GM20000 (cell line): Measurements from ENCODE around the gene SLC36A2.

Experiments
- DNase-seq: peaks from one replicate; pipeline ENCODE4 v3.0.0; 2012; ENCODE audit warnings: low spot score
- CTCF ChIP-seq: IDR thresholded peaks from 2 replicates; pipeline ENCODE4 v1.5.1; 2012; ENCODE audit warnings: mild to moderate bottlenecking, control low read depth; ENCODE audit errors: extremely low read depth, missing control alignments

The SLC36A2 gene

DNA sequence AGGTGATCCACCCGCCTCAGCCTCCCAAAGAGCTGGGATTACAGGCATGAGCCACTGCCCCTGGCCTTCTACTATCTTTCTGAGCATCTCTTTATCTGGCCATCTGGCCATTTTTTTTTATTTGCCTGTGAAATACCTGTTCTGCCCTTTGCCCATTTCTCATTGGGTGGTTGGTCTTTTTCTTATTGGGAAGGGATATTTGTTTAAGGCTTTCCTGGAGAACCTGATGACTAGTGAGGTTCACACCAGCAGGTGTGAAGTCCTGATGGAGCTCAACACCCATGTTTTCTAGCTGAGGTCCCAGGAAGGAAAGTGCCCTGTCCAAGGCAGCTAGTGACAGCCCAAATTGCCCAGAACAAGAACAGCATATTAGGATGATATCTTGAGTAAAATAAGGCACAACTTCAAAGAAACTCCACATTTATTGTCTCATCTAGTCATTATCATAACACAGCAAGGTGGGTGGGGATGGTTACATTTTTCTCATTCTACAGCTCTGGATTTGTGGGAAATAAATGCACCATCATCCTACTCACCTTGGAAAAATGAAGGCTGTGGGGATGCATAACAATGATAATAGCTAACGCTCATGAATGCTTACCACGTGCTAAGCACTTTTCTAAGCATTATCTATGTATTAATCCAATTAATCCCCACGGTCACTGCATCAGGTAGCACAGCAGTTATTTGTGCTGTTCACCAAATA is 64.1 kb downstream of the SLC36A2 start:
- no peak for TF ChIP-seq CTCF

DNA sequence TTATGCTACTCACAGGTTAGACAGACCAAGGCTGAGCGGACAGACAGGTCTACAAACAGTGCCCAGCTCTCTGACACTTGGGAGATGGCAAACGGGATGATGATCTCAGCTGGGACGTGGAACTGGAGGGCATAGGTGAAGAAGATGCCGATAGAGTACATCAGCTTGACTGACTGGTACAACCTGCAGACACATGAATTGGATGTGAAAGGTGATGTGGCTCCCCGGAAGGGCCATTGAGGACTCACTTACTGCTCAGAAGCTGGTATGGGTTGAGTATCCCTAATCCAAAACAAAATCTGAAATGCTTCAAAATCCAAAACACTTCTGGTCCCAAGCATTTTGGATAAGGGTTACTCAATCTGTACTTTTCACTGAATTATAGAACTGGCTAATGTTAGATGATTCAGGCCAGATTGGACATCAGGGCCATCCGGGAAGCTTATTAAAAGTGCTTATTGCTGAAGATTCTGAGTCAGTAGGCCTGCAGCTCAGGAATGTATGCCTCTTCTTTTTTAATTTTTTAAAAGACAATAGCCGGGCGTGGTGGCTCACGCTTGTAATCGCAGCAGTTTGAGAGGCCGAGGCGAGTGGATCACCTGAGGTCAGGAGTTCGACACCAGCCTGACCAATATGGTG is 66.2 kb downstream of the SLC36A2 start:
- TF ChIP-seq CTCF, result no peak
- no peak for DNase-seq

More for the DNA sequence above, 64.1 kb downstream of the SLC36A2 start:
- DNase-seq, result no peak

GRCh38 chr5:151280443-151280842 is 66.9 kb downstream of the SLC36A2 start:
- TF ChIP-seq CTCF, result no peak
- DNase-seq, result no peak

- no peak for TF ChIP-seq CTCF
Observed at GRCh38 chr5:151278845-151279244, 68.5 kb downstream of the SLC36A2 start.

GRCh38 chr5:151275803-151276202 is 71.6 kb downstream of the SLC36A2 start:
- TF ChIP-seq CTCF, result no peak
- DNase-seq, result no peak

More at GRCh38 chr5:151278845-151279244, 68.5 kb downstream of the SLC36A2 start:
- no peak for DNase-seq

- no peak for TF ChIP-seq CTCF
- DNase-seq, result no peak
Observed at GRCh38 chr5:151274666-151275065, 72.7 kb downstream of the SLC36A2 start.

DNA sequence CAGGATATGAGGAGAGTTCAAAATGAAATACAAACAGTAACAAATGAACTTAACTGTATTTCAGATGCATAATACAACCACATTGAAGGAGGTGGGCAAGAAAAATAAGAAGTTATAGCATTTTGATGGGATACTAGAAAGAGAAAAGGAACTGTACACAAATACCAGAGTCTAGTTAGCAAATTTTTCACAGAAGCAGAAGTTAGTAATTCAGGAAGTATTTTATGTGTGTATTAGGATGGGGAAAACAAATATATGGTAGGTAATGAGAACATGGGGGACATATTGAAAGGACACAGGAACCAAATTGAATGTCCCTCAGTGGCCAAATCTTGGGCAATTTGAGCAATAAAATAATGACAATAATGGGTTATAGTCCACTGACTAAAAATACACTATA is 76.0 kb downstream of the SLC36A2 start:
- TF ChIP-seq CTCF, result no peak
- no peak for DNase-seq
